Central memory CD4-positive, alpha-beta T cell (primary cell): ENCODE measurements around the gene GNA12.
"Not testable (repeated sequence)": the region's sequence is repeated elsewhere in the genome, so short reads cannot be mapped to it uniquely, and the experiment has no call there.

Experiments used
- DNase-seq: peaks from one replicate; pipeline ENCODE4 v3.0.0; 2022

GNA12 gene

GRCh38 chr7:2738766-2739549, 105.2 kb downstream of the GNA12 start:
- DNase-seq, result no peak

GRCh38 chr7:2737771-2738540, 106.2 kb downstream of the GNA12 start:
- DNase-seq, result no peak

GRCh38 chr7:2737005-2737743, 106.9 kb downstream of the GNA12 start:
- not testable (repeated sequence) for DNase-seq

- DNase-seq, result no peak
These were observed 107.6 kb downstream of the GNA12 start for GRCh38 chr7:2736411-2736914.

- no peak for DNase-seq
These were observed 108.4 kb downstream of the GNA12 start for GRCh38 chr7:2735744-2736143.

- DNase-seq, result no peak
These were observed 109.1 kb downstream of the GNA12 start for GRCh38 chr7:2734751-2735571.

- DNase-seq, result no peak
These were observed 109.9 kb downstream of the GNA12 start for GRCh38 chr7:2734084-2734686.

- DNase-seq, result no peak
These were observed 111.0 kb downstream of the GNA12 start for GRCh38 chr7:2732959-2733584.

- no peak for DNase-seq
These were observed 111.7 kb downstream of the GNA12 start for GRCh38 chr7:2732388-2732787.

GRCh38 chr7:2730846-2731770, 113.0 kb downstream of the GNA12 start:
- DNase-seq, result no peak

GRCh38 chr7:2729893-2730716, 114.0 kb downstream of the GNA12 start:
- no peak for DNase-seq

GRCh38 chr7:2729031-2729892, 114.8 kb downstream of the GNA12 start:
- DNase-seq, result no peak

GRCh38 chr7:2728316-2729030, 115.6 kb downstream of the GNA12 start:
- no peak for DNase-seq

GRCh38 chr7:2727206-2727605, 116.9 kb downstream of the GNA12 start:
- not testable (repeated sequence) for DNase-seq

- no peak for DNase-seq
These were observed 117.6 kb downstream of the GNA12 start for GRCh38 chr7:2726316-2727018.

GRCh38 chr7:2725178-2726105, 118.7 kb downstream of the GNA12 start:
- DNase-seq, result no peak
